Measurements from ENCODE around the gene LDHB. TPM values are rescaled to one million over a fixed set of nuclear protein-coding genes. Genes with fewer than 3 reads are reported as not detected.
"Not testable (repeated sequence)": the region's sequence is repeated elsewhere in the genome, so short reads cannot be mapped to it uniquely, and the experiment has no call there.

Gene LDHB
- total RNA-seq, 1 experiment from 2014 or later, result 848 TPM

DNA sequence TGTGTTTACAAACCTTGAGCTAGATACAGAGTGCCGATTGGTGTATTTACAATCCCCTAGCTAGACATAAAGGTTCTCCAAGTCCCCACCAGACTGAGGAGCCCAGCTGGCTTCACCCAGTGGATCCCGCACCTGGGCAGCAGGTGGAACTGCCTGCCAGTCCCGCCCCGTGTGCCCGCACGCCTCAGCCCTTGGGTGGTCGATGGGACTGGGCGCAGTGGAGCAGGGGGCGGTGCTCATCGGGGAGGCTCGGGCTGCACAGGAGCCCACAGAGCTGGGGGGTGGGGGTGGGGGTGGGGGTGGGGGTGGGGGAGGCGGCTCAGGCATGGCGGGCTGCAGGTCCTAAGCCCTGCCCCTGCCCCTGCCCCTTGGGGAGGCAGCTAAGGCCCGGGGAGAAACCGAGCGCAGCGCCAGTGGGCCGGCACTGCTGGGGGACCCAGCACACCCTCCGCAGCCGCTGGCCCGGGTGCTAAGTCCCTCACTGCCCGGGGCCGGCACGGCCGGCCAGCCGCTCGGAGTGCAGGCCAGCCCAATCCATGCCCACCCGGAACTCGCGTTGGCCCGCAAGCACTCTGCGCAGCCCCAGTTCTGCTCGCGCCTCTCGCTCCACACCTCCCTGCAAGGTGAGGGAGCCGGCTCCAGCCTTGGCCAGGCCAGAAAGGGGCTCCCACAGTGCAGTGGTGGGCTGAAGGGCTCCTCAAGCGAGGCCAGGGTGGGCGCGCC is 16.3 kb upstream of the LDHB start:
- H3K79me2 ChIP-seq (ENCODE audit: low read length); H3K4me1 ChIP-seq (ENCODE audit: low read length); H3K9me3 ChIP-seq (ENCODE audit: low read length); H3K36me3 ChIP-seq (ENCODE audit: insufficient read depth, low read length); H3K9ac ChIP-seq (ENCODE audit: low read length); DNase-seq; H4K20me1 ChIP-seq (ENCODE audit: insufficient read depth, low read depth, low read length); H3K4me2 ChIP-seq (ENCODE audit: low read depth, low read length, poor library complexity, severe bottlenecking); H3K4me3 ChIP-seq (ENCODE audit: low read length); H2AFZ ChIP-seq (ENCODE audit: low read length); H3K27me3 ChIP-seq (ENCODE audit: low read length); H3K9me2 ChIP-seq (replicated peaks; ENCODE audit: insufficient read depth, low read length); H3K27ac ChIP-seq (ENCODE audit: low read length): not testable (repeated sequence)

DNA sequence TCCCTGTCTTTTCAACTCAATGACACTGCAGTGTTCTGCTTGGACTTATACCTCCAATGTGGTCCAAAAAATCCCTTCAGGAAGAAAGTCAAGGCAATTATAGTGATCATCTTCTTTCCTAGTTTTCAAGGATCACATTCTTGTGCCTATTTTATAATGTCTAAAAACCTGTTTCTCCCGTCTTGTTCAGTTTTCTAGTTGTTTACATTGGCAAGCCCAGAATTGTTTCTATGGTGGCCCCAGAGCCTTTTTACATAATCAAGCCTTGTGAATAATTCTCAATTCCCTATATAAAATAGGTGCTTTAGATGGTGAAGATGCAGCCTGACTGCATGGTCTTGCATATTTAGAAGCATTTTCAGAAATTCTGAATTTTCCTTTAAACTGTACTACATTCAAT is 14.5 kb upstream of the LDHB start:
- Histone ChIP-seq H3K79me2 (ENCODE audit: low read length) (no peaks in the 10 kb centered on the region), H3K36me3 (ENCODE audit: insufficient read depth, low read length) (no peaks in the 10 kb centered on the region), H3K4me1 (ENCODE audit: low read length) (no peaks in the 10 kb centered on the region), H3K9me2 (replicated peaks; ENCODE audit: insufficient read depth, low read length) (no peaks in the 10 kb centered on the region), H2AFZ (ENCODE audit: low read length) (no peak overlapping the region), H3K4me2 (ENCODE audit: low read depth, low read length, poor library complexity, severe bottlenecking) (no peak overlapping the region), H3K27ac (ENCODE audit: low read length) (no peak overlapping the region), H3K27me3 (ENCODE audit: low read length) (no peaks in the 10 kb centered on the region), H3K9me3 (ENCODE audit: low read length) (no peaks in the 10 kb centered on the region), H3K9ac (ENCODE audit: low read length) (no peak overlapping the region), H4K20me1 (ENCODE audit: insufficient read depth, low read depth, low read length) (no peaks in the 10 kb centered on the region), H3K4me3 (ENCODE audit: low read length) (no peak overlapping the region)
- no peak for DNase-seq

DNA sequence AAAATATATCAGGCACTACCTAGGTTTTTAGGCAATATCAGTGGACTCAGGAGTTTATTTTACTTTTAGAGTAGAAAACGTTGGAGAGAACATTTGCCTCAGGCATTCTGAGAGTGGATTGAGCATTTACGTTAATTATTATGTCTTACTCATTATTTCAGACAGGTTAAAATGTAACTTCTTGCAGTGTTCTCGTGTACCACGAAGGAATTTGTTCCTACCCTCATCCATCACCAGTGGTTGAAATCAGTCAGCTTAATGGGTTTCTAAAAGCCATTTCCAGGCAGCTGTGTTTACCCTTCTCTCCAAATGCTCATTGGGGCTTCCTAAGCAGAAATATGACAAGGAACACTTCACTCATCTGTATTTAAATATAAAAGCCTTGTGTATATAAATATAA is 9.1 kb upstream of the LDHB start:
- no peaks in the 10 kb centered on the region for H3K36me3 ChIP-seq (ENCODE audit: insufficient read depth, low read length)
- DNase-seq, result no peak
- no peaks in the 10 kb centered on the region for H3K9me2 ChIP-seq (replicated peaks; ENCODE audit: insufficient read depth, low read length)
- no peaks in the 10 kb centered on the region for H3K79me2 ChIP-seq (ENCODE audit: low read length)
- no peaks in the 10 kb centered on the region for H3K27me3 ChIP-seq (ENCODE audit: low read length)
- H3K4me1 ChIP-seq (ENCODE audit: low read length), result peaks cover 6% of the 10 kb centered on the region; the same call in 1 of the 2 replicates
- H2AFZ ChIP-seq (ENCODE audit: low read length), result no peak overlapping the region
- no peak overlapping the region for H3K4me2 ChIP-seq (ENCODE audit: low read depth, low read length, poor library complexity, severe bottlenecking)
- no peak overlapping the region for H3K9ac ChIP-seq (ENCODE audit: low read length)
- H3K9me3 ChIP-seq (ENCODE audit: low read length), result no peaks in the 10 kb centered on the region
- no peak overlapping the region for H3K4me3 ChIP-seq (ENCODE audit: low read length)
- H3K27ac ChIP-seq (ENCODE audit: low read length), result no peak overlapping the region
- H4K20me1 ChIP-seq (ENCODE audit: insufficient read depth, low read depth, low read length), result no peaks in the 10 kb centered on the region

DNA sequence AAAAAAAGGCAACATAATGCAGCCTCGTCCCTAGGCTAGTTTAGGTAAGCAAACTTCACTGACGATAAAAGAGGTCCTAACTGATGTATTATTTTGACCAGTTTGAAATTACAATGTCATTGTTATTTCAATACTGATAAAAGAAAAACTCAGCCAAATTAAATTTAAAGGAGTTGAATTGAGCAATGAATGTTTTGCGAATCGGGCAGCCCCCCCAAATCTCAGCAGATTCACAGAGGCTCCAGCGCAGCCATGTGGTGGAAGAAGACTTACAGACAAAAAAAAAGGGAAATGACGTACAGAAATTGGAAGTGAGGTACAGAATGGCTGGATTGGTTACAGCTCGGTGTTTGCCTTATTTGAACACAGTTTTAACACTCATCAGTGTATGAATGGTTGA is 8.2 kb upstream of the LDHB start:
- DNase-seq, result peak; percentile 61
- Histone ChIP-seq H3K36me3 (ENCODE audit: insufficient read depth, low read length) (no peaks in the 10 kb centered on the region), H3K4me2 (ENCODE audit: low read depth, low read length, poor library complexity, severe bottlenecking) (peak overlapping the region; percentile 66), H3K4me1 (ENCODE audit: low read length) (peaks cover 6% of the 10 kb centered on the region; the same call in 1 of the 2 replicates), H3K79me2 (ENCODE audit: low read length) (no peaks in the 10 kb centered on the region), H3K9ac (ENCODE audit: low read length) (no peak overlapping the region), H3K9me2 (replicated peaks; ENCODE audit: insufficient read depth, low read length) (no peaks in the 10 kb centered on the region), H4K20me1 (ENCODE audit: insufficient read depth, low read depth, low read length) (no peaks in the 10 kb centered on the region), H3K4me3 (ENCODE audit: low read length) (no peak overlapping the region), H3K9me3 (ENCODE audit: low read length) (no peaks in the 10 kb centered on the region), H3K27ac (ENCODE audit: low read length) (no peak overlapping the region), H3K27me3 (ENCODE audit: low read length) (no peaks in the 10 kb centered on the region), H2AFZ (ENCODE audit: low read length) (peak overlapping the region; percentile 75; the same call in 1 of the 2 replicates)

DNA sequence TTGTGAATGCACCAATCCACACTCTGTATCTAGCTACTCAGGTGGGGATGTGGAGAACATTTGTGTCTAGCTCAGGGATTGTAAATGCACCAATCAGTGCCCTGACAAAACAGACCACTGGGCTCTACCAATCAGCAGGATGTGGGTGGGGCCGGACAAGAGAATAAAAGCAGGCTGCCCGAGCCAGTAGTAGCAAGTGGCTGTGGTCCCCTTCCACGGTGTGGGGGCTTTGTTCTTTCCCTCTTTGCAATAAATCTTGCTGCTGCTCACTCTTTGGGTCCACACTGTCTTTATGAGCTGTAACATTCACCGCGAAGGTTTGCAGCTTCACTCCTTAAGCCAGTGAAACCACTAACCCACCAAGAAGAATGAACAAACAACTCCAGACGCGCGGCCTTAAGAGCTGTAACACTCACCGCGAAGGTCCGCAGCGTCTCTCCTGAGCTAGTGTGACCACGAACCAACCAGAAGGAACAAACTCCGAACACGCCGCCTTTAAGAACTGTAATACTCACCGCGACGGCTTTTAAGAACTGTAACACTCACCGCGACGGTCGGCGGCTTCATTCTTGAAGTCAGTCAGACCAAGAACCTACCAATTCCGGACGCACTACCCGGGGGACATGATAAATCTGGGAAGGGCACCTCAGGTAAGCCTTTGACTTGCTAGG is 4.6 kb upstream of the LDHB start:
- H3K36me3 ChIP-seq (ENCODE audit: insufficient read depth, low read length), result no peaks in the 10 kb centered on the region
- H2AFZ ChIP-seq (ENCODE audit: low read length), result no peak overlapping the region
- no peak for DNase-seq
- no peaks in the 10 kb centered on the region for H4K20me1 ChIP-seq (ENCODE audit: insufficient read depth, low read depth, low read length)
- H3K4me2 ChIP-seq (ENCODE audit: low read depth, low read length, poor library complexity, severe bottlenecking), result no peak overlapping the region
- H3K27me3 ChIP-seq (ENCODE audit: low read length), result no peaks in the 10 kb centered on the region
- H3K9me3 ChIP-seq (ENCODE audit: low read length), result no peaks in the 10 kb centered on the region
- H3K9ac ChIP-seq (ENCODE audit: low read length), result no peak overlapping the region
- peaks cover 8% of the 10 kb centered on the region for H3K4me1 ChIP-seq (ENCODE audit: low read length)
- no peaks in the 10 kb centered on the region for H3K9me2 ChIP-seq (replicated peaks; ENCODE audit: insufficient read depth, low read length)
- H3K27ac ChIP-seq (ENCODE audit: low read length), result no peak overlapping the region
- peaks cover 7% of the 10 kb centered on the region for H3K79me2 ChIP-seq (ENCODE audit: low read length)
- H3K4me3 ChIP-seq (ENCODE audit: low read length), result no peak overlapping the region

DNA sequence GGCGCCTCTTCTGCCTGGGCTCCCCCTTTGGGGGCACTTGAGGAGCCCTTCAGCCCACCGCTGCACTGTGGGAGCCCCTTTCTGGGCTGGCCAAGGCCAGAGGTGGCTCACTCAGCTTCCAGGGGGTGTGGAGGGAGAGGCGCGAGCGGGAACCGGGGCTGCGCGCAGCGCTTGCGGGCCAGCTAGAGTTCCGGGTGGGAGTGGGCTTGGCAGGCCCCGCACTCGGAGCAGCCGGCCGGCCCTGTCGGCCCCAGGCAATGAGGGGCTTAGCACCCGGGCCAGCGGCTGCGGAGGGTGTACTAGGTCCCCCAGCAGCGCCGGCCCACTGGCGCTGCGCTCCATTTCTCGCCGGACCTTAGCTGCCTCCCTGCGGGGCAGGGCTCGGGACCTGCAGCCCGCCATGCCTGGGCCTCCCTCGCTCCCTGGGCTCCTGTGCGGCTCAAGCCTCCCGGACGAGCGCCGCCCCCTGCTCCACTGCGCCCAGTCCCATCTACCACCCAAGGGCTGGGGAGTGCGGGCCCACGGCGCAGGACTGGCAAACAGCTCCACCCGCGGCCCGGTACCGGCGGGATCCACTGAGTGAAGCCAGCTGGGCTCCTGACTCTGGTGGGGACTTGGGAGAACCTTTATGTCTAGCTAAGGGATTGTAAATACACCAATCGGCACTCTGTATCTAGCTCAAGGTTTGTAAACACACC is 3.9 kb upstream of the LDHB start:
- not testable (repeated sequence) for H2AFZ ChIP-seq (ENCODE audit: low read length); H3K9me3 ChIP-seq (ENCODE audit: low read length); H3K27me3 ChIP-seq (ENCODE audit: low read length); H3K4me2 ChIP-seq (ENCODE audit: low read depth, low read length, poor library complexity, severe bottlenecking); DNase-seq; H3K9me2 ChIP-seq (replicated peaks; ENCODE audit: insufficient read depth, low read length); H3K27ac ChIP-seq (ENCODE audit: low read length); H3K36me3 ChIP-seq (ENCODE audit: insufficient read depth, low read length); H3K9ac ChIP-seq (ENCODE audit: low read length); H3K4me1 ChIP-seq (ENCODE audit: low read length); H3K4me3 ChIP-seq (ENCODE audit: low read length); H4K20me1 ChIP-seq (ENCODE audit: insufficient read depth, low read depth, low read length)
- peaks cover 14% of the 10 kb centered on the region for H3K79me2 ChIP-seq (ENCODE audit: low read length)

DNA sequence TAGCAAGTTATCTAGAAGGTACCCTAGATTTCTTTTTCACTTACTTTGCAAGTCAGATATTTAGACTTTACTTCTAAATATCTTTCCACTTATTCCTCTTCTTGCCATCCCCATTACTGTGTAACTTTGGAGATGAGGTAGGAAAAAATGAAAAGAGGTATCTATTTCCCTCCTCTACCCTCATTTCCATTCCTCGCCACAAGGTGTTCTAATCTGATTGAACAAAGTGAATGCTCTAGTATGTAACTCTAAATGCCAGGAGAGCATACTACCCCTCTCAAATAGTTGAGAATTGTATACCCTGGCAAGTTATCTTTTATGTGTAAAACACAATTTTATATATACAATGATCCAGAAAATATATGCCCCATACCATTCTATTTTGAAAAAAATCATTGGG is 1.7 kb upstream of the LDHB start:
- Histone ChIP-seq H3K9me3 (ENCODE audit: low read length) (no peaks in the 10 kb centered on the region), H2AFZ (ENCODE audit: low read length) (no peak overlapping the region), H3K4me2 (ENCODE audit: low read depth, low read length, poor library complexity, severe bottlenecking) (no peak overlapping the region), H3K27ac (ENCODE audit: low read length) (no peak overlapping the region), H3K4me1 (ENCODE audit: low read length) (peaks cover 23% of the 10 kb centered on the region), H4K20me1 (ENCODE audit: insufficient read depth, low read depth, low read length) (peaks cover 15% of the 10 kb centered on the region; the same call in 1 of the 2 replicates), H3K9me2 (replicated peaks; ENCODE audit: insufficient read depth, low read length) (no peaks in the 10 kb centered on the region), H3K36me3 (ENCODE audit: insufficient read depth, low read length) (peaks cover 23% of the 10 kb centered on the region), H3K79me2 (ENCODE audit: low read length) (peaks cover 36% of the 10 kb centered on the region), H3K9ac (ENCODE audit: low read length) (no peak overlapping the region), H3K27me3 (ENCODE audit: low read length) (no peaks in the 10 kb centered on the region), H3K4me3 (ENCODE audit: low read length) (no peak overlapping the region)
- DNase-seq, result peak; percentile 56

DNA sequence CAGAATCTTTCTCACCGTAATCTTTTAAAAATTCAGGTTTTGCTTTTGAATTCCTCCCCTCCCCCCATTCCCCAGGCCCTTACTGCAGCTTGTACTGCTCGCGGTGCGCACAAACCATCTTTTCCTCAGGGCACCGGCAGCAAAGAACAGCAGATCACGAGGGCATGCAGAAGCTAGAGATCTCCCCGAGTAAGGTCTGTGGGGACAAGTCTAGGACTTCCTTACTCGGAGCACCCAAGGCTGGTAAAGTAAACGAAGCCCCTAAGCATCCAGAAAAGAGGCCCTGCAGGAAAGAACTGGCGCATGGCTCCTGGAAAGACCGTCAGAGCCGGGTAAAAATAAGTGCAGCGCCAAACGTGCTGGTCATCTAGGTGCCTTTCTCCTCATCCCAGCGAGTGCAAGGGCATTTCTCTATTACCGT is 727 bp downstream of the LDHB start:
- H3K9me3 ChIP-seq (ENCODE audit: low read length), result no peaks in the 10 kb centered on the region
- H3K4me1 ChIP-seq (ENCODE audit: low read length), result peaks cover 39% of the 10 kb centered on the region
- DNase-seq, result peak; percentile 81
- peaks cover 59% of the 10 kb centered on the region for H3K79me2 ChIP-seq (ENCODE audit: low read length)
- H3K4me3 ChIP-seq (ENCODE audit: low read length), result peak overlapping the region; percentile 83
- H3K27ac ChIP-seq (ENCODE audit: low read length), result peak overlapping the region; percentile 82
- H3K9ac ChIP-seq (ENCODE audit: low read length), result peak overlapping the region; percentile 89
- no peaks in the 10 kb centered on the region for H3K27me3 ChIP-seq (ENCODE audit: low read length)
- H2AFZ ChIP-seq (ENCODE audit: low read length), result no peak overlapping the region
- H3K9me2 ChIP-seq (replicated peaks; ENCODE audit: insufficient read depth, low read length), result no peaks in the 10 kb centered on the region
- peaks cover 45% of the 10 kb centered on the region for H3K36me3 ChIP-seq (ENCODE audit: insufficient read depth, low read length)
- peak overlapping the region; percentile 83 for H3K4me2 ChIP-seq (ENCODE audit: low read depth, low read length, poor library complexity, severe bottlenecking)
- peaks cover 24% of the 10 kb centered on the region; the same call in 1 of the 2 replicates for H4K20me1 ChIP-seq (ENCODE audit: insufficient read depth, low read depth, low read length)

All from Karpas-422 (cell line).